ENCODE data around the gene MRPS31.

DNA sequence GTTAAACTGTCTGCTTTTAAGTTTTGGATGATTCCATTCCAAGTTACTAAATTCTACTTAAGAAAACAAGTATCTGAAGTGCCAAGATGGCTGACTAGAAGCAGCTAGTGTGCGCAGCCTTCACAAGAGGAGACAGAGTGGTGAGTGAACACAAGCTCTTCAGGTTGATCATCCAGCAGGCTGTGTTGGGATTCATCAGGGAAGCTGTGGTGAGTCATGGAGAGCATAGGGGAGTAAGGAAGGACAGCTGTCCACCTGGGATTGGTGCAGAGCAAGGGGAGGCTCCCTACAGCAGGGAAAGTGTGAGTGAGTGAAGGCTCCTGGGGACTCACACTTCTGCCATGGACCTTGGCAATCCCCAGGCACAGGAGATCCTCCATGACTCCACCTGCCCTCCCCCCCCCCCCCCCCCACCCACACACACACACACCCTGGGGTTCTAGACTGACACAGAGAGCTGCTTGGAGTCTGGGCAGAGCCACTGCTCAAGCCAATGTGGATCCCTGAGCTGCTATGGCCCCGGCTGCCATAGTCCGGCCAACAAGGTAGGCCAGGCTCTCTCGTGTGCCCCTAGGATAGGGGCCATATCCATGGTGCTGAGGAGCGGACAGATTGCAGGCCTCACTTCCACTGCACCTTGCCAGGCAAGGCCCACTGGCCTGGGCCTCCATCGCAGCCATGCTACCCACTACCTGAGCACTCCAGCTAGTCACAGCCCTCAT, 41.9 kb upstream of the MRPS31 start:
- no peak for TF ChIP-seq POLR2AphosphoS5 (IDR thresholded peaks at IDR 0.05; ENCODE audit: low read depth, low read length)
- TF ChIP-seq YY1 (IDR thresholded peaks at IDR 0.05; ENCODE audit: low read depth), result no peak
- TF ChIP-seq, protein P1, sequence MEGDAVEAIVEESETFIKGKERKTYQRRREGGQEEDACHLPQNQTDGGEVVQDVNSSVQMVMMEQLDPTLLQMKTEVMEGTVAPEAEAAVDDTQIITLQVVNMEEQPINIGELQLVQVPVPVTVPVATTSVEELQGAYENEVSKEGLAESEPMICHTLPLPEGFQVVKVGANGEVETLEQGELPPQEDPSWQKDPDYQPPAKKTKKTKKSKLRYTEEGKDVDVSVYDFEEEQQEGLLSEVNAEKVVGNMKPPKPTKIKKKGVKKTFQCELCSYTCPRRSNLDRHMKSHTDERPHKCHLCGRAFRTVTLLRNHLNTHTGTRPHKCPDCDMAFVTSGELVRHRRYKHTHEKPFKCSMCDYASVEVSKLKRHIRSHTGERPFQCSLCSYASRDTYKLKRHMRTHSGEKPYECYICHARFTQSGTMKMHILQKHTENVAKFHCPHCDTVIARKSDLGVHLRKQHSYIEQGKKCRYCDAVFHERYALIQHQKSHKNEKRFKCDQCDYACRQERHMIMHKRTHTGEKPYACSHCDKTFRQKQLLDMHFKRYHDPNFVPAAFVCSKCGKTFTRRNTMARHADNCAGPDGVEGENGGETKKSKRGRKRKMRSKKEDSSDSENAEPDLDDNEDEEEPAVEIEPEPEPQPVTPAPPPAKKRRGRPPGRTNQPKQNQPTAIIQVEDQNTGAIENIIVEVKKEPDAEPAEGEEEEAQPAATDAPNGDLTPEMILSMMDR (IDR thresholded peaks at IDR 0.05), result no peak
- no peak for TF ChIP-seq RFX5 (IDR thresholded peaks at IDR 0.05; ENCODE audit: low read length)
- no peak for TF ChIP-seq RCOR1 (IDR thresholded peaks at IDR 0.05; ENCODE audit: low read length)
- no peak for TF ChIP-seq MEF2A (IDR thresholded peaks at IDR 0.05; ENCODE audit: borderline replicate concordance, low read depth)
- TF ChIP-seq, protein P2, sequence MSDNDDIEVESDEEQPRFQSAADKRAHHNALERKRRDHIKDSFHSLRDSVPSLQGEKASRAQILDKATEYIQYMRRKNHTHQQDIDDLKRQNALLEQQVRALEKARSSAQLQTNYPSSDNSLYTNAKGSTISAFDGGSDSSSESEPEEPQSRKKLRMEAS (IDR thresholded peaks at IDR 0.05; ENCODE audit: low read depth), result no peak
- TF ChIP-seq RXRA (IDR thresholded peaks at IDR 0.05; ENCODE audit: borderline replicate concordance, low read depth), result no peak
- no peak for TF ChIP-seq EP300 (IDR thresholded peaks at IDR 0.05; ENCODE audit: borderline replicate concordance in 1 of 2, low read depth in 1 of 2, low read length in 1 of 2)
- no peak for TF ChIP-seq SIN3A (IDR thresholded peaks at IDR 0.05; ENCODE audit: borderline replicate concordance, low read depth, low read length)
- no peak for TF ChIP-seq RAD21 (IDR thresholded peaks at IDR 0.05; ENCODE audit: low read length)
- TF ChIP-seq NFIC (IDR thresholded peaks at IDR 0.05; ENCODE audit: borderline replicate concordance), result no peak
